Urinary bladder (tissue), 4 donors: ENCODE results near the gene GJA1. TPM values are rescaled to one million over a fixed set of nuclear protein-coding genes. Genes with fewer than 3 reads are reported as not detected.
"Not testable (repeated sequence)": the region's sequence is repeated elsewhere in the genome, so short reads cannot be mapped to it uniquely, and the experiment has no call there.

Experiments
- DNase-seq: peaks from one replicate; pipeline ENCODE4 v3.0.0-alpha.2; 2015; ENCODE audit errors: extremely low spot score
- H3K27ac ChIP-seq: one replicate; pipeline ENCODE4 v1.5.1; 2013; ENCODE audit warnings: low read depth, mild to moderate bottlenecking, moderate library complexity
- H3K36me3 ChIP-seq: one replicate; pipeline ENCODE4 v1.6.1; 2013; ENCODE audit warnings: mild to moderate bottlenecking, moderate library complexity; ENCODE audit not compliant: insufficient read depth
- H3K4me1 ChIP-seq: one replicate; pipeline ENCODE4 v1.6.1; 2013; ENCODE audit warnings: mild to moderate bottlenecking, moderate library complexity; ENCODE audit not compliant: insufficient read depth
- H3K4me3 ChIP-seq: one replicate; pipeline ENCODE4 v1.5.1; 2013; ENCODE audit warnings: low read depth, low read length
- WGBS: extraction: QIAGEN DNeasy Blood & Tissue Kit; methylation state at CpG from one replicate; pipeline ENCODE4 v1.1.7; 2013; 5-methylcytosine and 5-hydroxymethylcytosine counted together
- polyA plus RNA-seq: library from polyadenylated mRNA; stranded (reverse); fragments of 200-250 nt; gene quantifications from one replicate; pipeline ENCODE4 v1.2.3, GENCODE V29; 2013
- total RNA-seq: library from RNA; depleted of rRNA; stranded (reverse); fragments of >200 nt; gene quantifications from one replicate; pipeline ENCODE4 v1.2.3, GENCODE V29; 2014
- donor health status: healthy with polysubstance abuse.
- donor health status: healthy.

GJA1 gene
- total RNA-seq (160 TPM), polyA plus RNA-seq (117 TPM)

DNA sequence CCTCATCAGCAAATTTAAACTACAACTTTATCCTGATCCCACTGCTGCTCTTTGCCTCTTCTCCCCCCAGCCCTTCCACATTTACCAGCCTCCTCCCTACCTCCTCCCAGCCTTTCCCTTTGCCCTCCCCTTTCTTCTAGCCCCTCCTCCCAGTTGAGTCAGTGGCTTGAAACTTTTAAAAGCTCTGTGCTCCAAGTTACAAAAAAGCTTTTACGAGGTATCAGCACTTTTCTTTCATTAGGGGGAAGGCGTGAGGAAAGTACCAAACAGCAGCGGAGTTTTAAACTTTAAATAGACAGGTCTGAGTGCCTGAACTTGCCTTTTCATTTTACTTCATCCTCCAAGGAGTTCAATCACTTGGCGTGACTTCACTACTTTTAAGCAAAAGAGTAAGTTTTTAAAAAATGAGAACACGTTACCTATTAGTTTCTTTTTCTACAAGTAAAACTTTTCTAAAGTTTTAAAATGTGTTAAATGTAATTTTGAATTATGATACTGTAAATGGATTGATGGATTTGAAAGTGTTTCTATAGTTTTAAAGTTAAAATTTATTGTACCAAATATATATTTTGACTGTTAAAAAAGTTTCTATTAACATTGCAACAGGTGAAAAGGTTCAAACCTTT lies at the start of gene GJA1:
Gene GJA1, plus strand, starts transcription at position 203 of the 626 bp plus-strand sequence. CDS start 11,202 bp downstream, outside the sequence.
- peak; percentile 84 for DNase-seq
- H3K4me1 ChIP-seq, result no peaks in the 10 kb centered on the region
- H3K4me3 ChIP-seq, result peak within 1 kb of the TSS; percentile 86
- H3K27ac ChIP-seq, result peak within 1 kb of the TSS; percentile 72
- WGBS, result 8% methylated on average over 5 of the region's 5 CpGs
- no peaks in the 10 kb centered on the region for H3K36me3 ChIP-seq

DNA sequence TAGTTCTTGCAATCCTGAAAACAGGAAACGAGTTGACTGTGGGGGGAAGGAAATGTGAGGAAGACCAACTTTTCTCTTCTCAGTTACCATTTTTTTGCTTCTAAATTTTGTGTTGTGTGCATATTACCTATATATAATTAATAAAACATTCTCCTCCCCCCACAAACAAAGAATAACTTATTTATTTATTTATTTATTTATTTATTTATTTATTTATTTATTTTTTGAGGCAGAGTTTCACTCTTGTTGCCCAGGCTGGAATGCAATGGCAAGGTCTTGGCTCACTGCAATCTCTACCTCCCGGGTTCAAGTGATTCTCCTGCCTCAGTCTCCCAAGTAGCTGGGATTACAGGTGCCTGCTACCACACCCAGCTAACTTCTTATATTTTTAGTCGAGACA lies 48.9 kb upstream of the GJA1 start:
- not testable (repeated sequence) for DNase-seq, H3K4me3 ChIP-seq, H3K36me3 ChIP-seq, H3K27ac ChIP-seq, H3K4me1 ChIP-seq
- 96% methylated on average over 3 of the region's 3 CpGs for WGBS

DNA sequence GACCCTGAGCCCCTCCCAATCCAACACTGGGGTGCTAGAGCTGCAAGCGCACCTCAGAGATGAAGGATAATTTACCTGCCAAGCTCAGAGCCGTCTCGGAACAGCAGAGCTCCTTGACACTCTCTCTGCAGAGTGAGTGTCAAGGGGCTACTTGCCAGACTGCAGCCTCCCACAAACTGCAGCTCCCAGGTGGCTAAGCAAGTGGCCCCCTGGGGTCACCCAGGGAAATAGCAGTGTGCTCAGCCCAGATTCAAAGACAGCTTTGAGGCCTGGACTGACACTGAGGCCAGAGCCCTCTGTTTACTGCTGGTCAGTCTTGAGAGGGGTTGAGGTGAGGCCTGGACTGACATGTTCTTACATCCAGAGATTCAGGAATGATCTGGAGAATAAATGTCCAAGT lies 46.0 kb upstream of the GJA1 start:
- no peaks in the 10 kb centered on the region for H3K36me3 ChIP-seq
- H3K27ac ChIP-seq, result no peak overlapping the region
- H3K4me3 ChIP-seq, result no peak overlapping the region
- no peaks in the 10 kb centered on the region for H3K4me1 ChIP-seq
- WGBS, result 92% methylated on average over 3 of the region's 3 CpGs
- no peak for DNase-seq

DNA sequence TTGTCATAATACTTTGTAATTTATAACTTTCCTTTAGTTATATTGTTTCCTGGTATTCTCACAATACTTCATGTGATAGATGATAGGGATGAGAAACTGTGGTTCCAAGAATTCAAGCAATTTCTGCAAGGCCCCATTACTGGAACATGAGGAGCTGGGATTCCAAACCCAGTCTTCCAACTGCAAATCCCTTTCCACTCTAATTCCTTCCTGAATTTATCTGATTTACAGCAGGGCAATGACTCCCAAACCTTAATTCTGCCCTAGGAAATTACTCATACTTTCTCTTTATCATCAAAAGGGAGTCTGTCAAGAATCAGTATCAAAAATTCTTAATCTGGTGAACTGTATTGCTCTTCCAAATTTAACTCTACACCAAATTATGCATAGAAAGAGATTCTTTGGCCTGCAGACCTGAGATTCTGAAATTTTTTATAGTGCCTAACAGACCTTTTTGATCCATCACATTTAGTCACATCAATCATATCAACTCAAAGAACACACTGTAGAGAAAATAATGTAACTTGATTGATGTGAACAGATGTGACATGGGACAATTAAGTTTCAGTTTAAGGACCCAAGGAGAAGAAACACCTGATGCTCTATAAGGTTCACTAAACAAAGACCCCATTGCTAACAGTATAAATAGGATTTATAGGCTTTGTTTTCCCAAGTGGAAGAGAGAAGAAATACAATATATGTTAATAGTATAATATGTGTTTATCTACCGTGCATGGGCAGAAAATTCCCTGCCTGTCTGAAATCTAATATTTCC lies 41.5 kb upstream of the GJA1 start:
- DNase-seq, result no peak
- WGBS, result 75% methylated on average over 1 of the region's 1 CpG

DNA sequence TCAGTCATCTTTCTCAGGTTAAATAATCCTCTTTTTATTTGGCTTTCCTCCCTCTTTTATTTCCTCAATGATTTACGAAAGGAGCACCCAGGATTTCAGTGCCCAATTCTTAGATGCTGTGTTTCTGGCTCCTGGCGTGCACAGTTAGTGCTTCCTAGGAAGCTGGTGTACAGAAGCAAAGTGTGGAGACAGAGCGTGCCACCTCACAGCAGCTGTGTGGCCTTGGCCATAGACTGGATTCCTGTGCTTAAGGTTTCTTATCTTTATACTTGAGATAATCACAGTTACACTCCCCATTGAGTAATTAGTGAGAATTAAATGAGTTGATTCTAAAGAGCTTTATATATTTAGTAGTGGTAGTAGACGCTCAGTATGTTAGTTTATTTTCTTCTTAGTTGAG lies 39.7 kb upstream of the GJA1 start:
- Histone ChIP-seq H3K4me1 (no peaks in the 10 kb centered on the region), H3K27ac (no peak overlapping the region), H3K4me3 (no peak overlapping the region), H3K36me3 (no peaks in the 10 kb centered on the region)
- DNase-seq, result no peak
- WGBS, result 82% methylated on average over 4 of the region's 4 CpGs

More for the DNA sequence above, 41.5 kb upstream of the GJA1 start:
- Histone ChIP-seq H3K36me3 (no peaks in the 10 kb centered on the region), H3K4me3 (no peak overlapping the region), H3K4me1 (no peaks in the 10 kb centered on the region), H3K27ac (no peak overlapping the region)

DNA sequence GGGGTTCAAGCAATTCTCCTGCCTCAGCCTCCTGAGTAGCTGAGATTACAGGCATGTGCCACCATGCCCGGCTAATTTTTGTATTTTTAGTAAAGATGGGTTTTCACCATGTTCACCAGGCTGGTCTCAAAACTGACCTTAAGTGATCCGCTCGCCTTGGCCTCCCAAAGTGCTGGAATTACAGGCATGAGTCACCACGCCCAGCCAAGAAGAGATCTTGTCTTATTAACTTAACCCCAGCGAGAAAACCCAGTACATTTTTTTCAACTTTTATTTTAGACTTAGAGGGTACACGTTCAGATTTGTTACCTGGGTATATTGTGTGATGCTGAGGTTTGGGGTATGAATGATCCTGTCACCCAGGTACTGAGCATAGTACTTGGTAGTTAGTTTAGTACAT lies 38.3 kb upstream of the GJA1 start:
- not testable (repeated sequence) for DNase-seq, H3K36me3 ChIP-seq, H3K27ac ChIP-seq, H3K4me3 ChIP-seq, H3K4me1 ChIP-seq
- 93% methylated on average over 6 of the region's 6 CpGs for WGBS

DNA sequence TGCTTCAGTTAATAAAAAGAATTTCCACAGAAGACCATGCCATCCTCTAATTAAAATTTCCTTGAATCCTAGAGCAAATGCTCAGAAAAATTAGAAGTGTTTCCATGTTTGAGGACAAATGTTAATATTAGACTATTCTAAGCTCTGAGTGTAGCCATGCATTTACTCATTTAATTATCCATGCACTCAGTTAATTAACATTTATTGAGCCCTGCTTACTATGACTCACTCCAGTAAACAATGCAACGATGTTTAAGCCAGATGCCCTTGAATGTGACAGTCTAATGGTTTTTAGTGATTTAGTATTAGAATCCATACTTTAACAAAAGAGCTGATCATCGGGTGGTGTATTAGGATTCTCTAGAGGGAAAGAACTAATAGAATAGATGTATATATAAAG lies 37.3 kb upstream of the GJA1 start:
- no peak for DNase-seq
- H3K36me3 ChIP-seq, result no peaks in the 10 kb centered on the region
- 71% methylated on average over 2 of the region's 2 CpGs for WGBS

DNA sequence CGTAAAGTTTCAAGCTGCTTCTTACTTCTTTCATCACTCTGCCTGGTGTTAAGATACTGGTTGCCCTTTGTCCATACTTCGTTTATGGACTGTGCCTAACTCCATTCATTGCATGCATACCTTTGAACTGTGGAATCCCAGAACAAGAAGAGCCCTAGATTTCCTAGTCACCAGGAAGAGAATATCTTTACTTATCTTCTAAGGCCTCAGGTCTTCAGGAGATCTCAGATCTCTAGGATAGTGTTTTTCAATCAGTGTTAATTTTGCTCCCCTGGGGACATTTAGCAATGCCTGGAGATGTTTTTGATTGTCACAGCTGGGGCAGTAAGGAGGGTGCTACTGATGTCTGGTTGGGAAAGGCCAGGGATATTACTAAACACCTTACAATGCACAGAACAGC lies 35.5 kb upstream of the GJA1 start:
- Histone ChIP-seq H3K36me3 (no peaks in the 10 kb centered on the region), H3K27ac (no peak overlapping the region), H3K4me1 (no peaks in the 10 kb centered on the region), H3K4me3 (no peak overlapping the region)
- 69% methylated on average over 2 of the region's 2 CpGs for WGBS
- no peak for DNase-seq

More for the DNA sequence above, 37.3 kb upstream of the GJA1 start:
- H3K4me3 ChIP-seq, result no peak overlapping the region
- H3K4me1 ChIP-seq, result no peaks in the 10 kb centered on the region
- no peak overlapping the region for H3K27ac ChIP-seq

DNA sequence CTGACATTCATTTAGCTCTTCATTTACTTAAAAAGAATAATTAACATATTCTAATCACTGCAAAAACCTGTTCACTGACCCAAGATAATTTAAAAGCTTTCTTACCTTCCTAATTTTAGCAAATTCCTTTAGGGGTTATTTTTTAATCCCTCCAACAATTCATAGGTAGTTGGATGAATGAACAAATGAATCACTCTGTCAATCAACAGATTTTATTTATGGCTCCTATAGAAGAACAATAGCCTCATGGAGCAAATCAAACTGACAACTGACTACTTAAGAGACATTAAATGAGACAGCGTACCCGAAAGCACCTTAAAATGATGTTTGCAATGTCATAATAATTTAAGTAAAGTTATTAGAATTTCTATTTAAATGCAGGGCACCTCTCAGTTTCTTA lies 31.5 kb upstream of the GJA1 start:
- 94% methylated on average over 2 of the region's 2 CpGs for WGBS
- Histone ChIP-seq H3K4me3 (no peak overlapping the region), H3K36me3 (no peaks in the 10 kb centered on the region), H3K4me1 (no peaks in the 10 kb centered on the region), H3K27ac (no peak overlapping the region)
- no peak for DNase-seq

DNA sequence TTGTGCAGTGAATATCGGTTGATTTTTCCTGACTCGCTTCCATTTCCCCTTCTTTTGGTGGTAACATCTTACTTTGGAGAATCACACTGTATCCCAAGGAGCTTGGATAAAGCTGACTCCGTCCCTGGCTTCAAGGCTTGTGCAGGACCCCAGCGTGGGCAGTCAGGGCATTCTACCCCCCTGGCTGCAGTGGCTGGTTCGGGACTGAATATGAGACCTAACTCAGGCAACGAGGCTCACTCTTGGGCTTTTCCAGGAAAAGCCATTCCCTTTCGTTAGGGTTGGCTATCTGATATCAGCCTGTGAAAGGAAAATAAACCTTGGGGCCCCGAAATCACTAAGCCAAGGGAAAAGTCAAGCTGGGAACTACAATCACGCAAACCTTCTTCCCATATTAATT lies 30.1 kb upstream of the GJA1 start:
- 72% methylated on average over 9 of the region's 9 CpGs for WGBS
- Histone ChIP-seq H3K27ac (no peak overlapping the region), H3K4me1 (no peaks in the 10 kb centered on the region), H3K4me3 (no peak overlapping the region), H3K36me3 (no peaks in the 10 kb centered on the region)
- no peak for DNase-seq

DNA sequence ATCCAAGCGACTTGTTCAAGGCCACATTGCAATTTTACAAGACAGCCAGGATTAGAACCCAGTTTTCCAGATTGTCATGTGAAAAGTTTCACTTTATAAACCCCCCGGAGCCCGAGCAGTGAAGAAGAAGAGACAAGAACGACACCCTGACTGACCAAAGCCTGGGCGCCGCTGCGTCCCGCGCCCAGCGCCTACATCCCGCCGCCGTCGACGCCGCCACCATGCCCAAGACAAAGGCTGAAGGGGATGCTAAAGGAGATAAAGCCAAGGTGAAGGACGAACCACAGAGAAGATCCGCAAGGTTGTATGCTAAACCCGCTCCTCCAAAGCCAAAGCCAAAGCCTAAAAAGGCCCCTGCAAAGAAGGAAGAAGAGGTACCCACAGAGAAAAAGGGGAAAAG lies 27.1 kb upstream of the GJA1 start:
- H3K4me3 ChIP-seq, result no peak overlapping the region
- no peak overlapping the region for H3K27ac ChIP-seq
- no peaks in the 10 kb centered on the region for H3K36me3 ChIP-seq
- no peaks in the 10 kb centered on the region for H3K4me1 ChIP-seq
- no peak for DNase-seq
- 94% methylated on average over 19 of the region's 19 CpGs for WGBS

DNA sequence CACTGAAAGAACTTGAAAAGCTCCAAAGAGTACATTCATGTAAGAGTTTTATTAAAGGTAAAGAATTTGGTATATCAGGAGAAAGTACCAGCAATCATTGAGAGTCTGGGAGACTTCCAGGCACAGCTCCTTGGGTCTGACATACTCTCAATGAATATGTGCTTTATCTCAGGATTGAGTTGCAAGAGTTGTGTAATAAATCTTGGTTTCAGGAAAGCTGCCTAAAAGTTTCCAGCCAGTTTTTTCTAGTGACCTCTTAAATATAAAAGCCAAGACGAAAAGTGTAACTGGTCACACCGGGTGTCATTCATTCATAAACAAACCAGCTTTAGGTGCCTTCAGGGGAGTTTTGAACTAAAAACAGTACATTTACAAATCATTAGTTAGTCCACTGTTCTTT lies 21.6 kb upstream of the GJA1 start:
- no peak for DNase-seq
- no peak overlapping the region for H3K4me3 ChIP-seq
- H3K27ac ChIP-seq, result no peak overlapping the region
- H3K4me1 ChIP-seq, result no peaks in the 10 kb centered on the region
- 43% methylated on average over 2 of the region's 2 CpGs for WGBS
- no peaks in the 10 kb centered on the region for H3K36me3 ChIP-seq

DNA sequence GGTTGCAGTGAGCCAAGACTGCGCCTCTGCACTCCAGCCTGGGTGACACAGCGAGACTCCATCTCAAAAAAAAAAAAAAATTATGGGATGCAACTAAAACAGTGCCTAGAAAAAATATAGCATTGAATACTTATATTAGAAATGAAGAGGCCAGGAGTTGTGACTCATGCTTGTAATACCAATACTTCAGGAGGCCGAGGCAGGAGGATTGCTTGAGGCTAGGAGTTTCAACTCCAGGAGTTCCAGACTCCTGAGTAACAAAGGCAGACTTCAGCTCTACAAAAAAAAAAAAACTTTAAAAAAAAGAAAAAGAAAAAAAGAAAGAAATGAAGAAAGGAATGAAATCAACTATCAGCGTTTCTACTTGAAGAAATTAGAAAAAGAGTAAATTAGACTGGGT lies 17.1 kb upstream of the GJA1 start:
- Histone ChIP-seq H3K4me1 (no peaks in the 10 kb centered on the region), H3K27ac (no peak overlapping the region), H3K36me3 (no peaks in the 10 kb centered on the region), H3K4me3 (no peak overlapping the region)
- no peak for DNase-seq
- 93% methylated on average over 4 of the region's 4 CpGs for WGBS

DNA sequence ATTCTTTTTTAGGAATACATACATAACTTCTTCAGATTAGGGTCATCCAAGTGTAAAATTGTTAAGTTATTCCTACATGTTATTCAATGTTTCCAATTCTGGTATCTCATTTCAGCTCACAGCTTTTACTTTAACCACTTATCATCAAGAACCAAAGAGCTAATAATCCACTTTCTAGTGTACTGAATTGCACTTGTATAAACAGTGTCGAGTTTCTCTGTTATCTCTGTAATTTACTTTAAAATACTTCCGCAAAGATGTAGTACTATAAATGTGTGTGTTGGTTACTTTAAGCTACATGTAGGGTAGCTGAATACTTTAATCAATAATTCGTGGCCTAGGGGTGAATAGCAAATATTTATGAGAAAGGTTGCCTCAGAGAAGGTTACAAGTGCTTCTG lies 8.8 kb upstream of the GJA1 start:
- Histone ChIP-seq H3K36me3 (no peaks in the 10 kb centered on the region), H3K4me1 (no peaks in the 10 kb centered on the region), H3K4me3 (no peak overlapping the region), H3K27ac (no peak overlapping the region)
- no peak for DNase-seq
- 62% methylated on average over 3 of the region's 3 CpGs for WGBS
